HEK293 (cell line): ENCODE results near the gene SBF2.
"Not testable (repeated sequence)": the region's sequence is repeated elsewhere in the genome, so short reads cannot be mapped to it uniquely, and the experiment has no call there.

Source experiments
- PRDM1 ChIP-seq: fragments of 450-650 bp; formaldehyde crosslinking; IDR thresholded peaks from 2 replicates; pipeline ENCODE4; 2016; ENCODE audit warnings: missing biosample characterization, missing genetic modification characterization
- TF ChIP-seq, protein P1 (sequence below): fragments of 450-650 bp; formaldehyde crosslinking; IDR thresholded peaks from 2 replicates; pipeline ENCODE4 v1.5.1; 2016; ENCODE audit warnings: missing biosample characterization, missing genetic modification characterization

DNA sequence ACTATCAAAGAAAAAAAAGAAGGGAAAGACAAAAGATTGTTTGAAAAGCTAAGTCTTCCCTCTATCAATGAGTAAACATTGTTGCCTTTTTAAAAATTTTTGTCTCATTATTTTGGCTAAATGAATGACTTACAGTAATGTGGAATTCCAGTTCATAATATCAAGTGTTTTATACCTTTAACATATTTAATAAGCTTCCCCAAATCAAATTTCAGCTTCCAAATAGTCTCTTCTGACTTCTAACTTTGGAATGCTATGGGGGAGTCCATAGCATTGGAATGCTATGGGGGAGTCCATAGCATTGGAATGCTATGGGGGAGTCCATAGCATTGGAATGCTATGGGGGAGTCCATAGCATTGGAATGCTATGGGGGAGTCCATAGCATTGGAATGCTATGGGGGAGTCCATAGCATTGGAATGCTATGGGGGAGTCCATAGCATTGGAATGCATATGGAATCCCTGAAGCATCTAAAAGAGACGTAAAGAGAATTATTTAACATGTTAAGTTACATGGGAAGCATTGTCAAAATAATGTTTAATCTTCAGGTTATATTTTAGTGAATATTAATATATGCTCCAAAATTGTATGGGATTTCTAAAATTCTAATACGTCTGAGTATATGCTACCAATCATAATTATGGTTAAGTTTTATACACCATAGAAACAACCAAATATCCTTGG, 44.4 kb downstream of the SBF2 start:
- TF ChIP-seq, protein P1, sequence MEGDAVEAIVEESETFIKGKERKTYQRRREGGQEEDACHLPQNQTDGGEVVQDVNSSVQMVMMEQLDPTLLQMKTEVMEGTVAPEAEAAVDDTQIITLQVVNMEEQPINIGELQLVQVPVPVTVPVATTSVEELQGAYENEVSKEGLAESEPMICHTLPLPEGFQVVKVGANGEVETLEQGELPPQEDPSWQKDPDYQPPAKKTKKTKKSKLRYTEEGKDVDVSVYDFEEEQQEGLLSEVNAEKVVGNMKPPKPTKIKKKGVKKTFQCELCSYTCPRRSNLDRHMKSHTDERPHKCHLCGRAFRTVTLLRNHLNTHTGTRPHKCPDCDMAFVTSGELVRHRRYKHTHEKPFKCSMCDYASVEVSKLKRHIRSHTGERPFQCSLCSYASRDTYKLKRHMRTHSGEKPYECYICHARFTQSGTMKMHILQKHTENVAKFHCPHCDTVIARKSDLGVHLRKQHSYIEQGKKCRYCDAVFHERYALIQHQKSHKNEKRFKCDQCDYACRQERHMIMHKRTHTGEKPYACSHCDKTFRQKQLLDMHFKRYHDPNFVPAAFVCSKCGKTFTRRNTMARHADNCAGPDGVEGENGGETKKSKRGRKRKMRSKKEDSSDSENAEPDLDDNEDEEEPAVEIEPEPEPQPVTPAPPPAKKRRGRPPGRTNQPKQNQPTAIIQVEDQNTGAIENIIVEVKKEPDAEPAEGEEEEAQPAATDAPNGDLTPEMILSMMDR (tag by site-specific recombination): not testable (repeated sequence)
- not testable (repeated sequence) for TF ChIP-seq PRDM1
